DND-41 (cell line): ENCODE results near the gene GALNTL6.

Experiments
- EZH2 ChIP-seq: IDR thresholded peaks from 3 replicates; pipeline ENCODE4 v1.6.1; 2012; ENCODE audit warnings: borderline replicate concordance, low read depth, mild to moderate bottlenecking, moderate library complexity, low read length, inconsistent platforms; ENCODE audit not compliant: severe bottlenecking
- TF ChIP-seq, protein P1 (sequence below): IDR thresholded peaks from 2 replicates; pipeline ENCODE4 v1.5.1; 2012; ENCODE audit warnings: borderline replicate concordance, low read length, moderate library complexity, mild to moderate bottlenecking; ENCODE audit not compliant: poor library complexity, severe bottlenecking; ENCODE audit errors: extremely low read depth

DNA sequence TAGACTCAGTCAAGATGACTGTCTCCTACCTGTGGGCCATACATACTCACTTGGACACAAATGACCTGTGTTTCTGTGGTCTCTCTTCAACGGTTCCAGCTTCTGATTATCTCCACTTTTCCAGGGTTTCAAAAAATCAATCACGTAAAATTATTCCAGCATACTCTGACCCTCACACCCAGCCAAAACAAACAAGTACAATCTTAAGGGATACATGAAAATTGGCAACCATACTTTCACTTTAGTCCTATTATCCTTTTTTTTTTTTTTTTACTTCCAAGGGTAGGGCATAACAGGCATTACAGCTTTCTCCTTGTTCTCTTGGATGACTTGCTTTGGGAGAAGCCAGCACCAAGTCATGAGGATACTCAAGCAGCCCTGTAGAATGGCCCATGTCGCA, 1129.6 kb downstream of the GALNTL6 start:
- TF ChIP-seq, protein P1, sequence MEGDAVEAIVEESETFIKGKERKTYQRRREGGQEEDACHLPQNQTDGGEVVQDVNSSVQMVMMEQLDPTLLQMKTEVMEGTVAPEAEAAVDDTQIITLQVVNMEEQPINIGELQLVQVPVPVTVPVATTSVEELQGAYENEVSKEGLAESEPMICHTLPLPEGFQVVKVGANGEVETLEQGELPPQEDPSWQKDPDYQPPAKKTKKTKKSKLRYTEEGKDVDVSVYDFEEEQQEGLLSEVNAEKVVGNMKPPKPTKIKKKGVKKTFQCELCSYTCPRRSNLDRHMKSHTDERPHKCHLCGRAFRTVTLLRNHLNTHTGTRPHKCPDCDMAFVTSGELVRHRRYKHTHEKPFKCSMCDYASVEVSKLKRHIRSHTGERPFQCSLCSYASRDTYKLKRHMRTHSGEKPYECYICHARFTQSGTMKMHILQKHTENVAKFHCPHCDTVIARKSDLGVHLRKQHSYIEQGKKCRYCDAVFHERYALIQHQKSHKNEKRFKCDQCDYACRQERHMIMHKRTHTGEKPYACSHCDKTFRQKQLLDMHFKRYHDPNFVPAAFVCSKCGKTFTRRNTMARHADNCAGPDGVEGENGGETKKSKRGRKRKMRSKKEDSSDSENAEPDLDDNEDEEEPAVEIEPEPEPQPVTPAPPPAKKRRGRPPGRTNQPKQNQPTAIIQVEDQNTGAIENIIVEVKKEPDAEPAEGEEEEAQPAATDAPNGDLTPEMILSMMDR = no peak
- no peak for TF ChIP-seq EZH2
